ENCODE results near the gene MACROH2A2.
A peak's percentile ranks its signal among the peaks of the same experiment; 100 is the strongest.
"Not testable (repeated sequence)": the region's sequence is repeated elsewhere in the genome, so short reads cannot be mapped to it uniquely, and the experiment has no call there.

Gene MACROH2A2

GRCh38 chr10:70052462-70053217, at the start of gene MACROH2A2:
MACROH2A2 (plus strand) TSS chr10:70052846; CDS start chr10:70075659, 22,813 bp downstream.
- peak; percentile 91 for DNase-seq (ENCODE audit: low read depth, low spot score)

DNA sequence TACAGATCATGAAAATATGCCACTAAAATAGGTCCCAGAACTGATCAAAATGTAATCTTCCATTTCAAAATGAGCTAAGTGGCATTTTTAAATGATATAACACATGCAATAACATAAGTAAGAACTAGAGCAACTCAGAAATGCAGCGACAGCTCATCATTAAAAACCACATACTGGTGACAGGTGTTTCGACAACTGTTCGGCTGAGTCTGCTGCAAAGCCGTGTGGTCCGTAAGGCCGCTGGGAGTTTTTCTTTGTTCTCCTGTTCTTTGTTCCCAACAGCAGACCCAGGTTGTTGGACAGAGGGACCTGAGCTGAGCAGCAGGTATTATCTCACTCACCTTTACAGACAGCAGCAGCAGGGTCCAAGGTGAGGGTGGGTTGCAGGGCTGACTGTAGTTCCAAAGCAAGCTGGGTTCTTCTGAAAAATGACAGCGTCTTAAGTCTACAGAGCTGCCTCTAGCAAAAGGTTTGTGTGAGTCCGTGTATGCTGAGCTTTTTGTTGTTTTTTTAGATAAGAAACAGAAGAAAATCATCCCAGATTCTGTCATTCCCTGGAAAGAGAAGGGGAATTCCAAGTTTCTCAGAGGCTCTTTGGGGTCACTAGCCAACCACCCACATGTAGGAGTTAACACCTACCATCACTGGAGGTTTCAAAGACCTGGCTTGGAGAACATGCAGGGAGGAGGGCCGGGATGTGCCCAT, 45.4 kb upstream of the MACROH2A2 start:
- peak; percentile 16 for DNase-seq (ENCODE audit: low read depth, low spot score)

DNA sequence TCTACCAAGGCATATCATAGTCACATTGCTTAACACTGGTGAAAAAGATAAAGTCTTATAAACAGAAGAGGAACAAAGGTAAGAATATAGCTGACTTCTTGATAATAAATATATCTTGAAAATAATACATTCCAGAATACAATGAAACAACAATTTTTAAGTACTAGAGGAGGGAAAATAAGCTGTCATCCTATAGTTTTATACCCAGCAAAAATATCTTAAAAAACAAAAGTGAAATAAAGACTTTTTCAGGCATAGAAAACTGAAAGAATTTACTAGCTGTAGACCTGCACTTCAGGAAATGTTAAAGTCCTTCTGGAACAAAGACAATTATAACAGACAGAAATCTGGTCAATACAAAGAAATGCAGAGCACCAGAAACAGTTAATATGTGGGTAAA, 21.4 kb upstream of the MACROH2A2 start:
- DNase-seq (ENCODE audit: low read depth, low spot score) = no peak

- DNase-seq (ENCODE audit: low read depth, low spot score) = no peak
Observed at GRCh38 chr10:70032667-70033289, 19.9 kb upstream of the MACROH2A2 start.

DNA sequence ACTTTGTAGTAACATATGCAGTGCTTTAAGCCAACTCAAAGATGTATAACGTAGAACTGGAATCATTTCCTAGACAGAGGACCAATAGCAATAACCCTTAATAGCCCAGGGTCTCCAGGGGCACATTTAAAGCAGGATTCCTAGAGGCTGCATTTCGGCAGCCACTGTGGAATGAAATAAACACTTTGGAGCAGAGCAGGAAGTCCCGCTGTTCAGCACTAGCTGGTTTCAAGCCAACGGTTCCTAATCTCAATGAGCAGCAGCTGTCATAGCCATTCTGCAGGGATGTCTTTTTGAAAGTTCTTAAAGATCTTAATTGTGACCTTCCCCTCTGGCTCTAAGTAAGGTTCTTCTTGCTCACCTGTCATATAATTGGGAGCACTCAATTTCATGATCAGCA, 18.4 kb upstream of the MACROH2A2 start:
- no peak for DNase-seq (ENCODE audit: low read depth, low spot score)

- no peak for DNase-seq (ENCODE audit: low read depth, low spot score)
Observed at GRCh38 chr10:70035531-70035930, 17.1 kb upstream of the MACROH2A2 start.

DNA sequence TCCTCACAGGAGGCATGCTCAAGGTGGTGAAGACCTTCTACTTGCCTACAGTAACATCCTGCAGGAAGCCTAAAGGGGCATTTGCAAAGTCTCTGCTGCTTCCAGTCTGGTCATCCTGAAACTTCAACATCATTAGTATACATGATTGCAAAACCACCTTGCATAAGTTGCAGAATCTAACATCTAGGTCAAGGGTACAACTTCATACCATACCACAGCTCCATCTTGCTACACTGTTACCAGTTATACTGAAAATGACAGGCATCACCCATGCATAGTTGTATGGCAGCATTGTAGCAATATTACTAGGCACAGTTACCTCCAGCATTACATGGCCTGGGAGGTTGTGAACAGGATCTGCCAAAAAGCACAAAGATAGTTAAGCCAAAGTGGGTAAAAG, 13.7 kb upstream of the MACROH2A2 start:
- DNase-seq (ENCODE audit: low read depth, low spot score) = no peak

- no peak for DNase-seq (ENCODE audit: low read depth, low spot score)
Observed at GRCh38 chr10:70041016-70041415, 11.6 kb upstream of the MACROH2A2 start.

DNA sequence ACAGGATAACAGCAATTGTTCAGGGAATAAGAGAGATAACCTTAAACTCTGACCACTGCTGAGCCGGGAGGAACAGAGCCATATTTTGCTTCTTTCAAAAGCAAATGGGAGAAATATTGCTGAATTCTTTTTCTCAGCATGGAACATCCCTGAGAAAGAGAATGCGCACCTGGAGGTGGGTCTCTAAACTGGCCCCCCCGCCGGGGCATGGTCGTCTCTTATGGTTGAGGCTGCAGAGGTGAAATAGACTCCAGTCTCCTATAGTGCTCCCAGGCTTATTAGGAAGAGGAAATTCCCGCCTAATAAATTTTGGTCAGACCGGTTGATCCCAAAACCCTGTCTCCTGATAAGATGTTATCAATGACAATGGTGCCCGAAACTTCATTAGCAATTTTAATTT, 10.9 kb upstream of the MACROH2A2 start:
- not testable (repeated sequence) for DNase-seq (ENCODE audit: low read depth, low spot score)

- DNase-seq (ENCODE audit: low read depth, low spot score) = not testable (repeated sequence)
Observed at GRCh38 chr10:70047066-70047465, 5.6 kb upstream of the MACROH2A2 start.

DNA sequence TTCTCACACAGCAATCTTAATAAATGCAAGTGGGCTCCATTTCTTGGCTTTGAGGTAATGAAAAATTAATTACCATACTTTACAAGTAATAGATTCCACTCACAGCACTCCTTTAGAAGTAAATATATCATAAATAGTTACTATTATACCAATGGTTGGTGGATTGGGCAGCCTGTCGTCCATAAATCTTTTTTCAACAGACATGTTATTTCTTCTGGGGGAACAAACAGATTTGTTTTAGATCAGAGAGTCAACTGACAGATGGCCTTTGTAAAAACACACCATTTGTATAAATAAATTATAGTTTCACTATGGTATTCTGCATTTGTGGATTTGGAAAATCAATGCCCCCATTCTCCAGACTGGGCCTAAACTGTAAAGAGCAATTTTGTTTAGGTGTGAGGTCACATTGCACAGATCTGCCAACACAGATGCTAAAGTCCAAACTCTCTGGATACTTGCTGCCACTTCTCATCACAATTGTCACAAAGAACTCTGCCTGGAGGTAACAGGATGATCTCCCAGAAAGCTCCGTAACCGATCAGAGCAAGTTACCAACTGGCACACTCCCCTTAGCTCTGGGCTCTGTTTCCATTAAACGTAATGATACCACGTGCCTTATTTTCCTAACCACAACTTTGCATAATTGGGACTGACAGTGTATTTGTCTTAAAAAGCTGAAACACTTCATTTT, 4.5 kb upstream of the MACROH2A2 start:
- DNase-seq (ENCODE audit: low read depth, low spot score) = no peak

- peak; percentile 11 for DNase-seq (ENCODE audit: low read depth, low spot score)
Observed at GRCh38 chr10:70051848-70052247, 798 bp upstream of the MACROH2A2 start.

DNA sequence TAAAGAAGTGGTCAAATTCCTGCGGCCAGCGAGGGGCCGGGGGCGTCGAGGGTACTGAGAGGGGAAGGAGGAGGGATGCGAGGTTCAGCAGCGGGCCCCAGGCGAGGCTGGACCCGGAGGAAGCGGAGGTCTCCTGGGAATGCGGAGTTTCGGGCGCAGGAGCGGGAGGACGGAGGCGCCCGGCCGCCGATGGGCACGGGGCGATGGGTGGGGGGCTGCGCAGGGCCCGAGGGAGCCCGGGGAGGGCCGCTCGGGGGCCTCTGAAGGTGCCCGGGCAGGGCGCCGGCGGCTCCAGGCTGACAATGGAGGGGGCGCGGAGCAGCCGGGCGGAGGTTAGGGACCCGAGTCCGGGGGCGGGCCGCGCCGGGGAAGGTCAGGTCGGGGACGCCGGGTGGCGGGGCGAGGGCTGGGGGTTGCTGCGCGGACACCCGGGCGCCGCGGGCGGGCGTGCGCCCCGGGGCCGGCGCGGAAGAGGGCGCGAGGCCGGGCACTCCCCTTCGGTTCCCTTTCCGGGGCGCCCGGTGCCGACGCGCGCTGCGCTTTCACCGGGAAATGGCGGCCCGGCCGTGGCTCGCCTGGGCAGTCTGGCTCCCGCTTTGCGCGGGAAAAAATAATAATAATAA, 683 bp downstream of the MACROH2A2 start:
- DNase-seq (ENCODE audit: low read depth, low spot score) = peak; percentile 66

- peak; percentile 59 for DNase-seq (ENCODE audit: low read depth, low spot score)
Observed at GRCh38 chr10:70053841-70054288, 1.2 kb downstream of the MACROH2A2 start.

DNA sequence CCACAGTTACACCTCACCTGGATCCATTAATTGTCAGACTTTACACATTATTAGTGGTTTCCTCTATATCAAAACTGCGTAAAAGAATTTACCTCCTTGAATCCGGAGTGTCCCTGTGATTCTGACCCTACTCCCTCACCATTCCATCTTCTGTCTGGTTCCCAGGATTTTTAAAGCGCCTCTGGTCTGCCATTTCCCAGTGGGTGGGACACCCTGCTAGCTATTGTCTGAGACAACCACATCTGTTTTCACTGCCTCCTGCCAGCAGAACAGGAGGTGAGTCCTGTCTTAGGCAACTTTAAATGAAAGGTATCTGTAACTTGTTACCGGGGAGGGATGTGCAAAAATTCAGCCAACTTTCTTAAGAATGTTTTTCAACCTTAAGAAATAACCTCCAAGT, 2.3 kb downstream of the MACROH2A2 start:
- DNase-seq (ENCODE audit: low read depth, low spot score) = peak; percentile 16

- peak; percentile 16 for DNase-seq (ENCODE audit: low read depth, low spot score)
Observed at GRCh38 chr10:70055550-70055949, 2.9 kb downstream of the MACROH2A2 start.

GRCh38 chr10:70057306-70057705, 4.7 kb downstream of the MACROH2A2 start:
- DNase-seq (ENCODE audit: low read depth, low spot score) = no peak

DNA sequence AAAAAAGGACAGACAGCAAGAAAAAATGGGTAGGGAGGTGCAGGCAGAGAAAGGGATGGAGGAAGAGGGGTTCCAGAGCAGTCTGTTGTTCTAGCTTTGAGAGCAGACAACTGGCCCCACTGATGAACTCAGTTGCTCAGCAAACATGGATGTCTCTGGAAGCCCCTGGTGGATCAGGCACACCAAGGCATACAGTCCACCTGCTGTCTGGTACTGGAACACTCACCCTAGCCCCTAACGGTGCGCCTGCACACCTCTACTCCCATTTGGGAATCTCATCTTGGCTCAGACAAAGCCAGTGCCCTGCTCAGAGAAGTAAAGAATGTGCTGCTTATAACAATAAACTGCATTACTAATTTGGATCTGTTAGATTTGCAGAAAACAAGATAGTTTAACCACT, 7.7 kb downstream of the MACROH2A2 start:
- DNase-seq (ENCODE audit: low read depth, low spot score) = no peak

DNA sequence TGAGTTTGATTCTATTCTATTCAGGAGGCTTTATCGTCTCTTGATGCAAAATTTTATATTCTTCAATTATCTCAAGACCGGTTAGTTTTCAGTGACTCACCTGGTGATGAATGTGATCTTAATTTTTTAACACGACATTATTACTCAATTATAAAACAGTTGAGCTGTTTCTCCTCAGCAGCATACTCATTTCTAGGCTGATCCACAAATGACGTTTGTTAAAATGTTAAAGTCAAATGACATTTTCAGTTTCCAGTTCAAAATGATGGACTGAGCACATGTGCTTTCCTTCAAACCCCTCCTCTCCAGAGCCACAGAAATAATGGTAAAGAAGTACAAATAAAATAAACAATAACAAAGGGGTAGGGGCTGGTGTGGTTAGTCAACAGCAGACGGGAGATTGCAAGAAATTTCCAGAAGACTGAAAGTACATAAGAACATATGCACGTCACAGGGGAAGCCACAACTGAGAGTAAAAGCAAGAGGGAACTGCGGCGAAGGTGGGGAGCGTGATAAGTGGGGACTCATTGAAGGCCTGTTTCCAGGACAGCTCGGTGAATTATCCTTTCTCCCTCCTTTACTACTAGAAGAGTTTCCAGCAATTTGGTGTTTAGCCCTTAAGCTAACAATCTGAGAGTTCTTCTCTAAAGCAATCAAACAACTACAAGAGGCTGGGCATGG, 10.9 kb downstream of the MACROH2A2 start:
- no peak for DNase-seq (ENCODE audit: low read depth, low spot score)

DNA sequence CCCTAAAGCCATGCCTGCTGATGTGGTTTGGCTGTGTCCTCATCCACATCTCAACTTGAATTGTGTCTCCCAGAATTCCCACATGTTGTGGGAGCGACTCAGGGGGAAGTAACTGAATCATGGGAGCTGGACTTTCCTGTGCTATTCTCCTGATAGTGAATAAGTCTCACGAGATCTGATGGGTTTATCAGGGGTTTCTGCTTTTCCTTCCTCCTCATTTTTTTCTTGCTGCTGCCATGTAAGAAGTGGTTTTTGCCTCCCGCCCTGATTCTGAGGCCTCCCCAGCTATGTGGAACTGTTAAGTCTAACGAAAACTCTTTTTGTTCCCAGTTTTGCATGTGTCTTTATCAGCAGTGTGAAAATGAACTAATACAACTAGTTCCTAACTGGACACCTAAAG, 11.8 kb downstream of the MACROH2A2 start:
- no peak for DNase-seq (ENCODE audit: low read depth, low spot score)

DNA sequence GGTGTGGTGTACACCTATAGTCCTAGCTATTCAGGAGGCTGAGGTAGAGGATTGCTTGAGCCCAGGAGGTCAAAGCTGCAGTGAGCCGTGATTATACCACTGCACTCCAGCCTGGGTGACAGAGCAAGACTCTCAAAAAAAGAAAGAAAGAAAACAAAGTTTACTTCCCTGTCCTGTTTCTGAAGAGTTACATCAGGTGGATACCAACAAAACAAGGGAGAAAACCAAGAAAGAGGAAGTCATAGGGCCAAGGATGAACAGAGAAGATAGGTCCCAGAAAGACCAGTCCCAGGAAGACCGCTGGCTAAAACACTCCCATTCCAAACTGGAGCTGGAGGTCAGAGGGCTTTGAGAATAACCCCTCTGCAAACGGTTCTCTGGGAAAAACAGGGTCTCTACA, 13.5 kb downstream of the MACROH2A2 start:
- no peak for DNase-seq (ENCODE audit: low read depth, low spot score)

Measured in astrocyte of the hippocampus (primary cell).